Measurements from ENCODE around the gene CTRL.

- TF ChIP-seq POLR2AphosphoS5 (IDR thresholded peaks at IDR 0.05; ENCODE audit: low read depth, low read length) (no peak), POLR2A (IDR thresholded peaks at IDR 0.05; ENCODE audit: low read depth, low read length) (no peak), TAF1 (IDR thresholded peaks at IDR 0.05; ENCODE audit: low read depth, low read length) (no peak), PAX5 (IDR thresholded peaks at IDR 0.05; ENCODE audit: insufficient read depth, low read length, severe bottlenecking) (no peak)
Observed at GRCh38 chr16:67965668-67966548, 34.2 kb upstream of the CTRL start.
